ENCODE results near the gene MR1. TPM values are rescaled to one million over a fixed set of nuclear protein-coding genes. Genes with fewer than 3 reads are reported as not detected.

MR1 gene
- total RNA-seq, 1 donor from 2014 or later = 4.8 TPM

DNA sequence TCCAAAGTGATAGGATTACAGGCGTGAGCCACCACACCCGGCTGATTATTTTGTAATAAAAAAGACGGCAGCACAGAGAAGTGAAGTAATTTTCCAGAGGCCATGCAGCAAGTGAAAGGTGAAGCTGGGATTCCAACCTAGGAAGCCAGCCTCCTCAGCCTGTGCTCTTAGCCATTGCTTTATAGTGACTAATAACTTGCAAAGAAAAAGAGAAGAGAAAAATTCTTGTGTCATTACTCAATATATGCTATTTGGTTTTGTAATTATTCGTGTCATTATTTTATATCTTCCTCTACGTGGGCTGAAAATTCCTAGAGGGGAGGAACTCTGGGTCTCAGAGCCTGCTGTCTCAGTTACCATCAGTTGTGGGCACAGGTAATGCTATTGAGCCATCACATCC, 53.1 kb downstream of the MR1 start:
- no peak for TF ChIP-seq CTCF (IDR thresholded peaks at IDR 0.05; ENCODE audit: borderline replicate concordance)
- no peak for DNase-seq
- H3K27ac ChIP-seq (replicated peaks) = no peak overlapping the region

GRCh38 chr1:181087400-181087901, 53.7 kb downstream of the MR1 start:
- intact Hi-C loops (cut with micrococcal nuclease) = no loop called here
- H3K4me3 ChIP-seq = no peak overlapping the region

More for the DNA sequence above, 53.1 kb downstream of the MR1 start:
- intact Hi-C loops (cut with micrococcal nuclease) = no loop called here
- Histone ChIP-seq H3K4me1 (peaks cover 43% of the 10 kb centered on the region), H3K4me3 (no peak overlapping the region), H3K9me3 (replicated peaks) (no peaks in the 10 kb centered on the region), H3K36me3 (no peaks in the 10 kb centered on the region), H3K27me3 (ENCODE audit: low read depth) (no peaks in the 10 kb centered on the region)

DNA sequence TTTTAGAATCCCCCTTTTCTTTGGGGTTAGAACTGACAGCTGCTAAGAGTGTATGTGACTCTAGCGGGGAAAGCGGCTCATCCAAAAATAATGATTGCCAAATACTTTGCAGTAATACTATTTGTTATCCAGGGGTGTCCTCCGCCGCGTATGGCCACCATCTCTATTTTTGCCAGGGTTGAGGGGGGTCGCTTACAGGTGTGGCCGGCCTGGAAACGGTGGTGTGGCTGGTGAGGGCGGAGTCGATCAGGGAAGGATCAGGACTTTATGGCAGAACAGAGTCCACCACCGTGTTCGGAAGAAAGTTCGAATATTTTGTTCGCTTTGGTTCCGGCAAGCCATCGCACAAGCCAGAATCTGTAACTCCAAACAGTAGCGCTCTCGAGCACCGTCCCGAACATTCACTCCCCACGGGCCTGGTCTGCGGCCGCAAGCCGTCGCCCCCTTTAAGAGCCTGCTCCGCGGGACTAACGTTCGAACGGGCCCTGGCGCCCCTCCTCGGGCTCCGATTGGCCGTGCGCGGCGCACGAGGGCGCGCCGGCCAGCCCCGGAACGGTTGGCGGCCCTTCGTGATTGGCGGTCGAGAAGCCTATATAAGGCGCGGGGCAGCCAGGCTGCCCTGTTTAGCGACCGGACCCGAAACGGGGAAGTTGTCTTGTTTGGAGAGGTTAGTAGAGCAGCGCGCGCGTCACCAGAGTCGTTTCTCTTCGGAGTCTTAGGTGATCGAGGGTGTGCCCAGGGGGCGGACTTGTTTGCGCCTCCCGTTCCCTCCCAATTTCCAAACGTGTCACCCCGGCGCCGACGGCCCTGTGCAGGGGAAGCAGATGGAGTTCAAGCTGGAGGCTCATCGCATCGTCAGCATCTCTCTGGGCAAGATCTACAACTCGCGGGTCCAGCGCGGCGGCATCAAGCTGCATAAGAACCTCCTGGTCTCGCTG, 54.6 kb downstream of the MR1 start, which contains the start of gene IER5:
IER5 (plus strand) TSS at position 622 of the 938 bp plus-strand sequence; CDS start at position 825, 203 bp downstream.
- intact Hi-C loops (cut with micrococcal nuclease) = no loop called here
- Histone ChIP-seq H3K27ac (replicated peaks) (peak within 1 kb of the TSS; percentile 96), H3K27me3 (ENCODE audit: low read depth) (no peaks in the 10 kb centered on the region), H3K36me3 (peaks cover 7% of the 10 kb centered on the region), H3K4me1 (peaks cover 57% of the 10 kb centered on the region), H3K4me3 (peak within 1 kb of the TSS; percentile 81), H3K9me3 (replicated peaks) (no peaks in the 10 kb centered on the region)
- no peak for TF ChIP-seq CTCF (IDR thresholded peaks at IDR 0.05; ENCODE audit: borderline replicate concordance)
- peak; percentile 95 for DNase-seq

More at GRCh38 chr1:181087400-181087901, 53.7 kb downstream of the MR1 start:
- no peak for DNase-seq
- Histone ChIP-seq H3K27ac (replicated peaks) (no peak overlapping the region), H3K36me3 (peaks cover 3% of the 10 kb centered on the region), H3K9me3 (replicated peaks) (no peaks in the 10 kb centered on the region), H3K4me1 (peaks cover 48% of the 10 kb centered on the region), H3K27me3 (ENCODE audit: low read depth) (no peaks in the 10 kb centered on the region)
- TF ChIP-seq CTCF (IDR thresholded peaks at IDR 0.05; ENCODE audit: borderline replicate concordance) = no peak

GRCh38 chr1:181089017-181089675, 55.4 kb downstream of the MR1 start:
- Histone ChIP-seq H3K27me3 (ENCODE audit: low read depth) (no peaks in the 10 kb centered on the region), H3K4me1 (peaks cover 64% of the 10 kb centered on the region)

More at GRCh38 chr1:181089017-181089675, 55.4 kb downstream of the MR1 start:
- peak overlapping the region; percentile 81 for H3K4me3 ChIP-seq
- H3K36me3 ChIP-seq = peaks cover 7% of the 10 kb centered on the region
- peak overlapping the region; percentile 96 for H3K27ac ChIP-seq (replicated peaks)
- peak; percentile 39 for DNase-seq
- no peaks in the 10 kb centered on the region for H3K9me3 ChIP-seq (replicated peaks)
- intact Hi-C loops (cut with micrococcal nuclease) = no loop called here
- no peak for TF ChIP-seq CTCF (IDR thresholded peaks at IDR 0.05; ENCODE audit: borderline replicate concordance)

Data from left ventricle myocardium inferior (tissue), 1 donor.